SK-N-SH treated with all-trans-retinoic acid at 6 μM for 48 hours (cell line): ENCODE measurements around the gene ARFIP1.

Source experiments
- ATAC-seq: fragments of 200-7000 bp; cut with Tn5 transposase; 3 replicates; pipeline ENCODE4 v1.9.1; 2020; ENCODE audit warnings: mild to moderate bottlenecking, moderate library complexity
- ARNTL ChIP-seq: fragments of 450-650 bp; formaldehyde crosslinking; IDR thresholded peaks from 2 replicates; pipeline ENCODE4 v1.5.0; 2020; ENCODE audit warnings: low read depth, mild to moderate bottlenecking, moderate library complexity, borderline replicate concordance
- BACH2 ChIP-seq: fragments of 250-450 bp; sonication (Bioruptor Pico); IDR thresholded peaks from 2 replicates; pipeline ENCODE4 v1.9.0; 2021; ENCODE audit warnings: mild to moderate bottlenecking, borderline replicate concordance
- CSDC2 ChIP-seq: fragments of 250-450 bp; sonication (Bioruptor Pico); IDR thresholded peaks from 2 replicates; pipeline ENCODE4 v1.5.0; 2020; ENCODE audit warnings: mild to moderate bottlenecking, moderate library complexity
- ESRRG ChIP-seq: fragments of 250-450 bp; sonication (Bioruptor Pico); IDR thresholded peaks from 2 replicates; pipeline ENCODE4 v1.6.1; 2021; ENCODE audit warnings: mild to moderate bottlenecking
- GLIS3 ChIP-seq: fragments of 250-450 bp; sonication (Bioruptor Pico); IDR thresholded peaks from 2 replicates; pipeline ENCODE4 v1.5.0; 2020; ENCODE audit warnings: mild to moderate bottlenecking, moderate library complexity
- OSR1 ChIP-seq: fragments of 250-450 bp; sonication (Bioruptor Pico); IDR thresholded peaks from 2 replicates; pipeline ENCODE4 v1.8.0; 2022; ENCODE audit warnings: moderate library complexity, mild to moderate bottlenecking, inconsistent platforms
- PPARA ChIP-seq: fragments of 250-450 bp; sonication (Bioruptor Pico); IDR thresholded peaks from 2 replicates; pipeline ENCODE4 v1.5.0; 2020; ENCODE audit warnings: mild to moderate bottlenecking, borderline replicate concordance
- RARB ChIP-seq: fragments of 250-450 bp; sonication (Bioruptor Pico); IDR thresholded peaks from 2 replicates; pipeline ENCODE4 v1.8.0; 2021; ENCODE audit warnings: mild to moderate bottlenecking, moderate library complexity
- SNAI2 ChIP-seq: fragments of 250-450 bp; sonication (Bioruptor Pico); IDR thresholded peaks from 2 replicates; pipeline ENCODE4 v1.5.0; 2020; ENCODE audit warnings: mild to moderate bottlenecking, moderate library complexity
- TCF4 ChIP-seq: fragments of 250-450 bp; sonication (Bioruptor Pico); IDR thresholded peaks from 2 replicates; pipeline ENCODE4 v1.8.0; 2021; ENCODE audit warnings: mild to moderate bottlenecking, moderate library complexity, borderline replicate concordance
- TOX ChIP-seq: fragments of 250-450 bp; sonication (Bioruptor Pico); IDR thresholded peaks from 2 replicates; pipeline ENCODE4 v1.8.0; 2021; ENCODE audit warnings: mild to moderate bottlenecking, moderate library complexity, borderline replicate concordance
- ZC3H10 ChIP-seq: fragments of 250-450 bp; sonication (Bioruptor Pico); IDR thresholded peaks from 2 replicates; pipeline ENCODE4 v1.5.1; 2021; ENCODE audit warnings: mild to moderate bottlenecking, moderate library complexity
- ZFP3 ChIP-seq: fragments of 250-450 bp; sonication (Bioruptor Pico); IDR thresholded peaks from 2 replicates; pipeline ENCODE4 v1.5.0; 2020; ENCODE audit warnings: mild to moderate bottlenecking, moderate library complexity
- ZFP30 ChIP-seq: fragments of 450-650 bp; formaldehyde crosslinking; IDR thresholded peaks from 2 replicates; pipeline ENCODE4 v1.5.0; 2022; ENCODE audit warnings: mild to moderate bottlenecking, moderate library complexity
- ZNF565 ChIP-seq: fragments of 450-650 bp; formaldehyde crosslinking; conservative IDR thresholded peaks from 2 replicates; pipeline ENCODE4 v1.5.0; 2020; ENCODE audit warnings: low read depth, mild to moderate bottlenecking, moderate library complexity
- ZNF8 ChIP-seq: fragments of 450-650 bp; formaldehyde crosslinking; IDR thresholded peaks from 2 replicates; pipeline ENCODE4 v1.5.0; 2020; ENCODE audit warnings: mild to moderate bottlenecking, moderate library complexity
- TF ChIP-seq, protein P1 (sequence below): fragments of 250-450 bp; sonication (Bioruptor Pico); IDR thresholded peaks from 2 replicates; pipeline ENCODE4 v1.5.1; 2020; ENCODE audit warnings: low read depth, mild to moderate bottlenecking, moderate library complexity
- TF ChIP-seq, protein P2 (sequence below): fragments of 250-450 bp; sonication (Bioruptor Pico); IDR thresholded peaks from 2 replicates; pipeline ENCODE4 v1.8.0; 2020; ENCODE audit warnings: mild to moderate bottlenecking, moderate library complexity, borderline replicate concordance
- TF ChIP-seq, protein P3 (sequence below): fragments of 250-450 bp; sonication (Bioruptor Pico); IDR thresholded peaks from 2 replicates; pipeline ENCODE4 v1.5.1; 2021; ENCODE audit warnings: mild to moderate bottlenecking, moderate library complexity
- TF ChIP-seq, protein P4 (sequence below): fragments of 250-450 bp; sonication (Bioruptor Pico); IDR thresholded peaks from 2 replicates; pipeline ENCODE4 v1.5.0; 2020; ENCODE audit warnings: mild to moderate bottlenecking, moderate library complexity

The ARFIP1 gene

DNA sequence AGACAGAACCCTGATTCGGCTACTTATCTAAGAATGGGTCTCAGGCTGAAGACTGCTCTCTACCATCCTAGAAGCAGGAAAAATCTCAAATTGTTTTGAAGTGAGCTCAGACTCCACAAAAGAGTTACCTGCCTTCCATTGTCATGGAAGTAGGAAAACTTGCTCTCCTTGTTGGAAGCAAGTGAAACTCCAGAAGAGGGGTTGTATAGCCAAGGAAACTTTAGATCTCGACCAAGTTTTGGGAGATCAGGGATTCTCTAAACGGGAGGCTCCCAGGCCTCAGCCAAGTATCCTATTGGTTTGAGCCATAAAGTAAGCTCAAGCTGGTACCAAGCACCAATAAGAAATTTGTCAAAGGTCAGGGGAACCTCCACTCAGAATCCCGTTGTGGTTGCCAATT is 147.2 kb downstream of the ARFIP1 start (continued):
- no peak for TF ChIP-seq TCF4 (CRISPR knock-in tag)
- no peak for TF ChIP-seq ZC3H10
- TF ChIP-seq ZNF565 (CRISPR knock-in tag): no peak

DNA sequence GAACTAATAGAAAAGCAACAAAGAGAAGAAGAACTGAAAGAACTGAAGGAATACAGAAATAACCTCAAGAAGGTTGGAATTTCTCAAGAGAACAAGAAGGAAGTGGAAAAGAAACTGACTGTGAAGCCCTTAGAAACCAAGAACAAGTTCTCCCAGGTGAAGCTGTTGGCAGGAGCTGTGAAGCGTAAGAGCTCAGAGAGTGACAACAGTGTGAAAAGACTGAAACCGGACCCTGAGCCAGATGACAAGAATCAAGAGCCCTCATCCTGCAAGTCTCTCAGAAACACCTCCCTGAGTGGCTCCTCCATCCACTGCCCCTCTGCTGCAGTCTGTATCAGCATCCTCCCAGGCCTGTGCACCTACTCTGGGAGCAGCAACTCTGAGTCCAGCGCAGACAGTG is 148.0 kb downstream of the ARFIP1 start:
- TF ChIP-seq RARB (no peak), TCF4 (CRISPR knock-in tag) (no peak), ARNTL (CRISPR knock-in tag) (no peak), ZFP30 (CRISPR knock-in tag) (no peak), ESRRG (no peak), ZNF565 (CRISPR knock-in tag) (no peak), CSDC2 (CRISPR knock-in tag) (no peak), OSR1 (CRISPR knock-in tag) (no peak), PPARA (CRISPR knock-in tag) (no peak), ZNF8 (CRISPR knock-in tag) (no peak), BACH2 (CRISPR knock-in tag) (no peak), TOX (no peak), ZC3H10 (no peak), ZFP3 (CRISPR knock-in tag) (no peak)
- TF ChIP-seq, protein P1, sequence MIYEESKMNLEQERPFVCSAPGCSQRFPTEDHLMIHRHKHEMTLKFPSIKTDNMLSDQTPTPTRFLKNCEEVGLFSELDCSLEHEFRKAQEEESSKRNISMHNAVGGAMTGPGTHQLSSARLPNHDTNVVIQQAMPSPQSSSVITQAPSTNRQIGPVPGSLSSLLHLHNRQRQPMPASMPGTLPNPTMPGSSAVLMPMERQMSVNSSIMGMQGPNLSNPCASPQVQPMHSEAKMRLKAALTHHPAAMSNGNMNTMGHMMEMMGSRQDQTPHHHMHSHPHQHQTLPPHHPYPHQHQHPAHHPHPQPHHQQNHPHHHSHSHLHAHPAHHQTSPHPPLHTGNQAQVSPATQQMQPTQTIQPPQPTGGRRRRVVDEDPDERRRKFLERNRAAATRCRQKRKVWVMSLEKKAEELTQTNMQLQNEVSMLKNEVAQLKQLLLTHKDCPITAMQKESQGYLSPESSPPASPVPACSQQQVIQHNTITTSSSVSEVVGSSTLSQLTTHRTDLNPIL: no peak
- TF ChIP-seq, protein P2, sequence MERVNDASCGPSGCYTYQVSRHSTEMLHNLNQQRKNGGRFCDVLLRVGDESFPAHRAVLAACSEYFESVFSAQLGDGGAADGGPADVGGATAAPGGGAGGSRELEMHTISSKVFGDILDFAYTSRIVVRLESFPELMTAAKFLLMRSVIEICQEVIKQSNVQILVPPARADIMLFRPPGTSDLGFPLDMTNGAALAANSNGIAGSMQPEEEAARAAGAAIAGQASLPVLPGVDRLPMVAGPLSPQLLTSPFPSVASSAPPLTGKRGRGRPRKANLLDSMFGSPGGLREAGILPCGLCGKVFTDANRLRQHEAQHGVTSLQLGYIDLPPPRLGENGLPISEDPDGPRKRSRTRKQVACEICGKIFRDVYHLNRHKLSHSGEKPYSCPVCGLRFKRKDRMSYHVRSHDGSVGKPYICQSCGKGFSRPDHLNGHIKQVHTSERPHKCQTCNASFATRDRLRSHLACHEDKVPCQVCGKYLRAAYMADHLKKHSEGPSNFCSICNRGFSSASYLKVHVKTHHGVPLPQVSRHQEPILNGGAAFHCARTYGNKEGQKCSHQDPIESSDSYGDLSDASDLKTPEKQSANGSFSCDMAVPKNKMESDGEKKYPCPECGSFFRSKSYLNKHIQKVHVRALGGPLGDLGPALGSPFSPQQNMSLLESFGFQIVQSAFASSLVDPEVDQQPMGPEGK (CRISPR knock-in tag): no peak
- TF ChIP-seq, protein P3, sequence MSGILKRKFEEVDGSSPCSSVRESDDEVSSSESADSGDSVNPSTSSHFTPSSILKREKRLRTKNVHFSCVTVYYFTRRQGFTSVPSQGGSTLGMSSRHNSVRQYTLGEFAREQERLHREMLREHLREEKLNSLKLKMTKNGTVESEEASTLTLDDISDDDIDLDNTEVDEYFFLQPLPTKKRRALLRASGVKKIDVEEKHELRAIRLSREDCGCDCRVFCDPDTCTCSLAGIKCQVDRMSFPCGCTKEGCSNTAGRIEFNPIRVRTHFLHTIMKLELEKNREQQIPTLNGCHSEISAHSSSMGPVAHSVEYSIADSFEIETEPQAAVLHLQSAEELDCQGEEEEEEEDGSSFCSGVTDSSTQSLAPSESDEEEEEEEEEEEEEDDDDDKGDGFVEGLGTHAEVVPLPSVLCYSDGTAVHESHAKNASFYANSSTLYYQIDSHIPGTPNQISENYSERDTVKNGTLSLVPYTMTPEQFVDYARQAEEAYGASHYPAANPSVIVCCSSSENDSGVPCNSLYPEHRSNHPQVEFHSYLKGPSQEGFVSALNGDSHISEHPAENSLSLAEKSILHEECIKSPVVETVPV (CRISPR knock-in tag): no peak
- TF ChIP-seq, protein P4, sequence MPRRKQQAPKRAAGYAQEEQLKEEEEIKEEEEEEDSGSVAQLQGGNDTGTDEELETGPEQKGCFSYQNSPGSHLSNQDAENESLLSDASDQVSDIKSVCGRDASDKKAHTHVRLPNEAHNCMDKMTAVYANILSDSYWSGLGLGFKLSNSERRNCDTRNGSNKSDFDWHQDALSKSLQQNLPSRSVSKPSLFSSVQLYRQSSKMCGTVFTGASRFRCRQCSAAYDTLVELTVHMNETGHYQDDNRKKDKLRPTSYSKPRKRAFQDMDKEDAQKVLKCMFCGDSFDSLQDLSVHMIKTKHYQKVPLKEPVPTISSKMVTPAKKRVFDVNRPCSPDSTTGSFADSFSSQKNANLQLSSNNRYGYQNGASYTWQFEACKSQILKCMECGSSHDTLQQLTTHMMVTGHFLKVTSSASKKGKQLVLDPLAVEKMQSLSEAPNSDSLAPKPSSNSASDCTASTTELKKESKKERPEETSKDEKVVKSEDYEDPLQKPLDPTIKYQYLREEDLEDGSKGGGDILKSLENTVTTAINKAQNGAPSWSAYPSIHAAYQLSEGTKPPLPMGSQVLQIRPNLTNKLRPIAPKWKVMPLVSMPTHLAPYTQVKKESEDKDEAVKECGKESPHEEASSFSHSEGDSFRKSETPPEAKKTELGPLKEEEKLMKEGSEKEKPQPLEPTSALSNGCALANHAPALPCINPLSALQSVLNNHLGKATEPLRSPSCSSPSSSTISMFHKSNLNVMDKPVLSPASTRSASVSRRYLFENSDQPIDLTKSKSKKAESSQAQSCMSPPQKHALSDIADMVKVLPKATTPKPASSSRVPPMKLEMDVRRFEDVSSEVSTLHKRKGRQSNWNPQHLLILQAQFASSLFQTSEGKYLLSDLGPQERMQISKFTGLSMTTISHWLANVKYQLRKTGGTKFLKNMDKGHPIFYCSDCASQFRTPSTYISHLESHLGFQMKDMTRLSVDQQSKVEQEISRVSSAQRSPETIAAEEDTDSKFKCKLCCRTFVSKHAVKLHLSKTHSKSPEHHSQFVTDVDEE (CRISPR knock-in tag): no peak
- no peak for ATAC-seq

DNA sequence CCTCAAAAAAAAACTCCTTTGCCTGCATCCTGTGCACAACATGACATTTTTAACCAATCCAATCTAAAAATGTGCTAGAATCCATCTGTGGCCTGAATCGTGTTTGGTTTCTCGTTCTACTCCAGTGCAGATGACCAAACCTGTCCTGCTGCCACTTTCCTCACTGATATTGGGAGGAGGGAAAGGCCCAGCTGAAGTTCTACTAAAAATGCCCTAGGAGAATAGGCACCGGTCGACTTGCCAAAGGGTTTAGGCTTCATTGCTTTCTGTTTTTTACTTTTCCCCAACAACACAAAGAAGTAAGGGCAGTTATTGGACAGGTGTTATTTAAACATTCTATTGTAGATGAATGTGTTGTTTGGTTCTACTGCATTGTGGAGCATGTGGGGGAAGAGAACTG is 148.5 kb downstream of the ARFIP1 start:
- no peak for ATAC-seq
- no peak for TF ChIP-seq SNAI2 (CRISPR knock-in tag)

DNA sequence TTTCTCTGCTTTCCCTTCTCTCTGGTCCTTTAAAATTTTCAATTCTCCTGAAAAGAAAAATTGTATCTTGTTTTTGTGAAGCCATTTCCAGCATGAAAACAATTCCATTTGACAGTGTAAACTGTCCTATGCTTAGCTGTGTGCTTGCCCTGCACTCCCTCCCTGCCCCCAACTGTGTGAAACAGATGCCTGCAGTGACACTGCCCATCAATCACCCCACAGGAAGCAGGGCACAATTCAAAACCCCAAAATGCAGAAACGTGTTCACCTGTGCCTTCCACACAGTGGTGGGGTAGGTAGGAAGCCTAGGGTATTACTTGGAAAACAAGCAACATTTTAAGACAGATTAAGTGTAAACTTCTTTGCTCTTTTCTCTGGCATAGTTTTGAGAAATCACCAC is 150.1 kb downstream of the ARFIP1 start:
- ATAC-seq: no peak
- TF ChIP-seq TCF4 (CRISPR knock-in tag): no peak
- TF ChIP-seq, protein P4 (CRISPR knock-in tag): no peak
- no peak for TF ChIP-seq SNAI2 (CRISPR knock-in tag)
- no peak for TF ChIP-seq PPARA (CRISPR knock-in tag)
- TF ChIP-seq BACH2 (CRISPR knock-in tag): no peak
- TF ChIP-seq, protein P2 (CRISPR knock-in tag): no peak
- TF ChIP-seq GLIS3 (CRISPR knock-in tag): no peak
- TF ChIP-seq, protein P1: no peak
- TF ChIP-seq CSDC2 (CRISPR knock-in tag): no peak
- TF ChIP-seq ARNTL (CRISPR knock-in tag): no peak
- no peak for TF ChIP-seq ESRRG
- no peak for TF ChIP-seq ZNF8 (CRISPR knock-in tag)
- no peak for TF ChIP-seq ZFP3 (CRISPR knock-in tag)
- TF ChIP-seq ZC3H10: no peak
- TF ChIP-seq ZFP30 (CRISPR knock-in tag): no peak
- no peak for TF ChIP-seq ZNF565 (CRISPR knock-in tag)
